ENCODE measurements around the gene MAGI1.

DNA sequence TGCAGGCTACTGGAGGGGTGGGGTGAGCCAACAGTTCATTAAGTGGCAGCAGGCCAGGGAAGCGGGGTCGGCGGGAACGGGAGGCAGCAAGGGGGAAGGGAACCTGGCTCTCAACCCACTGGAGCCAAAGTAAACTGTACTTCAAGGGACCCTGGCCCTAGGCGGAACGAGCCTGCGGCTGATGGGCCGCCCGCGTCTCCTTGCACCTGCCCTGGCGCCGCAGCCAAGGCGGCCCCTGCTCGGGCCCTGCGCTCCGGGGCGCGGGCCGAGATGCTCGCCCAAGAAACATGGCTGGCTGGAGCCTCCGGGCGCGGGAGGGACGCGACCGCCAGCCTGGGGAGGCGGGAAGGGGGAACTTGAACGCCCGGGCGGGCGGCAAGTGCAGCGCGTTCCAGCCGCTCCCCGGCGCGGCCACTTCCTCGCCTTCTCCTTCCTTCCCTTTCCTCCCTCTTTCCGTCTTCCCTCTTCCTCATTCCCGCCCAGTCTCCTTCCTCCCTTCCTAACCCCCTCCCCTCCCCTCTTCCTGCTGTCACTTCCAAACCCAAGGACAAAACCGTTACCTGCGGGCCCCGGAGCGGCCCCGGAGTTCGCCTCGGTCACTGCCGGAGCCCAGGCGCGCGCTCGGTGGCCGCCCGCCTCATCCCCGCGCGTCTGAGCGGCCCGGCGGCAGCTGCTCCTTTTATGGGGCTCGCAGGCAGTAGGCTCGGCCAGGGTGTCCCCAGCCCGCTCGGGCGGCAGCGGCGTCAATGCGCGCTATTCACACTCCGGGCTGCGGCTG is 489.7 kb downstream of the MAGI1 start:
- TF ChIP-seq, protein P1, sequence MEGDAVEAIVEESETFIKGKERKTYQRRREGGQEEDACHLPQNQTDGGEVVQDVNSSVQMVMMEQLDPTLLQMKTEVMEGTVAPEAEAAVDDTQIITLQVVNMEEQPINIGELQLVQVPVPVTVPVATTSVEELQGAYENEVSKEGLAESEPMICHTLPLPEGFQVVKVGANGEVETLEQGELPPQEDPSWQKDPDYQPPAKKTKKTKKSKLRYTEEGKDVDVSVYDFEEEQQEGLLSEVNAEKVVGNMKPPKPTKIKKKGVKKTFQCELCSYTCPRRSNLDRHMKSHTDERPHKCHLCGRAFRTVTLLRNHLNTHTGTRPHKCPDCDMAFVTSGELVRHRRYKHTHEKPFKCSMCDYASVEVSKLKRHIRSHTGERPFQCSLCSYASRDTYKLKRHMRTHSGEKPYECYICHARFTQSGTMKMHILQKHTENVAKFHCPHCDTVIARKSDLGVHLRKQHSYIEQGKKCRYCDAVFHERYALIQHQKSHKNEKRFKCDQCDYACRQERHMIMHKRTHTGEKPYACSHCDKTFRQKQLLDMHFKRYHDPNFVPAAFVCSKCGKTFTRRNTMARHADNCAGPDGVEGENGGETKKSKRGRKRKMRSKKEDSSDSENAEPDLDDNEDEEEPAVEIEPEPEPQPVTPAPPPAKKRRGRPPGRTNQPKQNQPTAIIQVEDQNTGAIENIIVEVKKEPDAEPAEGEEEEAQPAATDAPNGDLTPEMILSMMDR (conservative IDR thresholded peaks at IDR 0.05): no peak
- no peak for TF ChIP-seq ZFX (IDR thresholded peaks at IDR 0.05)

Measured in C4-2B (cell line).